HEK293T (cell line): ENCODE results near the gene CFAP52.

Source experiments
- CTCF ChIA-PET: fragments of 350-600 bp; formaldehyde crosslinking; extraction: SDS; loops from one replicate; lab custom pipeline; 2021; ENCODE audit warnings: antibody characterized with exemption, inconsistent platforms; lab: Yijun Ruan, JAX
- POLR2A ChIA-PET: fragments of 350-600 bp; formaldehyde crosslinking; extraction: SDS; loops from one replicate; lab custom pipeline; 2020; ENCODE audit warnings: antibody characterized with exemption, inconsistent platforms; lab: Yijun Ruan, JAX
- DNase-seq: peaks from one replicate; pipeline ENCODE4 v3.0.0; 2012; ENCODE audit warnings: mixed read lengths; ENCODE audit errors: extremely low spot score
- ARNT ChIP-seq: fragments of 450-650 bp; IDR thresholded peaks from 2 replicates; pipeline ENCODE4 v1.6.1; 2017; ENCODE audit warnings: mild to moderate bottlenecking
- BHLHE40 ChIP-seq: fragments of 450-650 bp; IDR thresholded peaks from 2 replicates; pipeline ENCODE4 v1.6.1; 2016; ENCODE audit warnings: mild to moderate bottlenecking, moderate library complexity, borderline replicate concordance
- CTBP1 ChIP-seq: fragments of 450-650 bp; IDR thresholded peaks from 2 replicates; pipeline ENCODE4 v1.6.1; 2016; ENCODE audit warnings: borderline replicate concordance
- ELF4 ChIP-seq: fragments of 450-650 bp; IDR thresholded peaks from 2 replicates; pipeline ENCODE4 v1.6.1; 2017; ENCODE audit warnings: antibody characterized with exemption
- FOXA1 ChIP-seq: fragments of 450-650 bp; IDR thresholded peaks from 2 replicates; pipeline ENCODE4 v1.6.1; 2016; ENCODE audit warnings: mild to moderate bottlenecking
- FOXK2 ChIP-seq: fragments of 450-650 bp; IDR thresholded peaks from 2 replicates; pipeline ENCODE4 v1.6.1; 2016; ENCODE audit warnings: mild to moderate bottlenecking
- FOXM1 ChIP-seq: fragments of 450-650 bp; IDR thresholded peaks from 2 replicates; pipeline ENCODE4 v1.6.1; 2017; ENCODE audit warnings: mild to moderate bottlenecking, borderline replicate concordance
- HDGF ChIP-seq: fragments of 450-650 bp; IDR thresholded peaks from 2 replicates; pipeline ENCODE4 v1.6.1; 2017; ENCODE audit warnings: antibody characterized with exemption, borderline replicate concordance
- L3MBTL2 ChIP-seq: fragments of 450-650 bp; conservative IDR thresholded peaks from 2 replicates; pipeline ENCODE4 v1.6.1; 2016; ENCODE audit warnings: mild to moderate bottlenecking
- LEF1 ChIP-seq: fragments of 450-650 bp; IDR thresholded peaks from 2 replicates; pipeline ENCODE4 v1.6.1; 2017; ENCODE audit warnings: mild to moderate bottlenecking, borderline replicate concordance
- NFRKB ChIP-seq: fragments of 450-650 bp; IDR thresholded peaks from 2 replicates; pipeline ENCODE4 v1.6.1; 2016; ENCODE audit warnings: mild to moderate bottlenecking, moderate library complexity
- SP1 ChIP-seq: fragments of 450-650 bp; IDR thresholded peaks from 2 replicates; pipeline ENCODE4 v1.6.1; 2017
- SUZ12 ChIP-seq: fragments of 450-650 bp; IDR thresholded peaks from 2 replicates; pipeline ENCODE4 v1.6.1; 2016; ENCODE audit warnings: mild to moderate bottlenecking
- TARDBP ChIP-seq: fragments of 450-650 bp; IDR thresholded peaks from 2 replicates; pipeline ENCODE4 v1.6.1; 2016
- ZNF384 ChIP-seq: fragments of 450-650 bp; IDR thresholded peaks from 2 replicates; pipeline ENCODE4 v1.6.1; 2016
- TF ChIP-seq, protein P1 (sequence below): fragments of 450-650 bp; IDR thresholded peaks from 2 replicates; pipeline ENCODE4 v1.6.1; 2016

The CFAP52 gene, protein sequence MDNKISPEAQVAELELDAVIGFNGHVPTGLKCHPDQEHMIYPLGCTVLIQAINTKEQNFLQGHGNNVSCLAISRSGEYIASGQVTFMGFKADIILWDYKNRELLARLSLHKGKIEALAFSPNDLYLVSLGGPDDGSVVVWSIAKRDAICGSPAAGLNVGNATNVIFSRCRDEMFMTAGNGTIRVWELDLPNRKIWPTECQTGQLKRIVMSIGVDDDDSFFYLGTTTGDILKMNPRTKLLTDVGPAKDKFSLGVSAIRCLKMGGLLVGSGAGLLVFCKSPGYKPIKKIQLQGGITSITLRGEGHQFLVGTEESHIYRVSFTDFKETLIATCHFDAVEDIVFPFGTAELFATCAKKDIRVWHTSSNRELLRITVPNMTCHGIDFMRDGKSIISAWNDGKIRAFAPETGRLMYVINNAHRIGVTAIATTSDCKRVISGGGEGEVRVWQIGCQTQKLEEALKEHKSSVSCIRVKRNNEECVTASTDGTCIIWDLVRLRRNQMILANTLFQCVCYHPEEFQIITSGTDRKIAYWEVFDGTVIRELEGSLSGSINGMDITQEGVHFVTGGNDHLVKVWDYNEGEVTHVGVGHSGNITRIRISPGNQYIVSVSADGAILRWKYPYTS

DNA sequence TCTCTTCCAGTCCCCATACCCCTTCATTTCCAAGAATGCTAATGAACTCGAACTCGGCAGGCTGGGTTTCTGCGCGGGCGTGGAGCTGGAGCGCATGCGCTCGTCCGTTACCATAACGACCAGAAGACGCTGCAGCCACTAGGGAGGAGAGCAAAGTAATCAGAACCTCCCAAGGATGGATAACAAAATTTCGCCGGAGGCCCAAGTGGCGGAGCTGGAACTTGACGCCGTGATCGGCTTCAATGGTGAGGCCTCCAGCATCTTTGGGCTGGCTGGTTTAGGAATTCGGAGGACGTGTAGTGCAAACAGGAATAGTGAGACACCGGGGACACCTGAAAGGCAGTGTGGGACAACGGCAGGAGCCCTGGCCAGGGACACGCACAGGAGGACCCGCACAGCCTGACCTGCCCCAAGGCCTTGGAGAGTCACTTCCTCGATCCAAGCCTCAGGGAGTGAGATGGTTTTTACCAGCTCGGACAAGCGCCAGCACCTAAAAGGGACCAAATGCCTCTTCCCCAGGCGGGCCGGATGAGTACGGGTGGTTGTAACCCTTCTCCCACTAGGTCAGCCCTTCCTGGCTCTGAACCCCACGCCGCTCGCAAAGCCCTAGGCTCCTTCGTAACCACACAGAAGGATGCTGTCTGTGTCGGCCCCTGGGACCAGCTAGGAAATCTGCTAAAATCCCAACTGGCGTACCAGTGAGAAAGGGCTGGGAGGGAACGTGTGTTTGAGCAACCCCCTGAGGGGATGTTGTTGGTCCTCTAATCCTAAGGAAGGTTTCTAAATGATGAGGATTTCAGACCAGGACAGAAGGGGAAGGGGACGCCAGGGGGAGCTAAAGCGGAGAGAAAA, at the start of gene CFAP52:
Gene CFAP52, plus strand, starts transcription at position 122 of the 852 bp plus-strand sequence. Its CDS starts 54 bp downstream, at position 176.
- TF ChIP-seq, protein P1, sequence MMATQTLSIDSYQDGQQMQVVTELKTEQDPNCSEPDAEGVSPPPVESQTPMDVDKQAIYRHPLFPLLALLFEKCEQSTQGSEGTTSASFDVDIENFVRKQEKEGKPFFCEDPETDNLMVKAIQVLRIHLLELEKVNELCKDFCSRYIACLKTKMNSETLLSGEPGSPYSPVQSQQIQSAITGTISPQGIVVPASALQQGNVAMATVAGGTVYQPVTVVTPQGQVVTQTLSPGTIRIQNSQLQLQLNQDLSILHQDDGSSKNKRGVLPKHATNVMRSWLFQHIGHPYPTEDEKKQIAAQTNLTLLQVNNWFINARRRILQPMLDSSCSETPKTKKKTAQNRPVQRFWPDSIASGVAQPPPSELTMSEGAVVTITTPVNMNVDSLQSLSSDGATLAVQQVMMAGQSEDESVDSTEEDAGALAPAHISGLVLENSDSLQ, result no peak
- TF ChIP-seq LEF1 (no peak), FOXM1 (no peak)
- ChIA-PET POLR2A (interaction anchor here (0.7 to 1.9 kb wide), 2 partner anchors 12 to 1849 kb away, joined by 3 to 11 read pairs; no protein-coding TSS in a partner anchor), CTCF (interaction anchor here (0.6 to 1.6 kb wide), 7 partner anchors 30 to 616 kb away, joined by 3 to 6 read pairs (median 3); no protein-coding TSS in a partner anchor)
- DNase-seq, result peak; percentile 82

DNA sequence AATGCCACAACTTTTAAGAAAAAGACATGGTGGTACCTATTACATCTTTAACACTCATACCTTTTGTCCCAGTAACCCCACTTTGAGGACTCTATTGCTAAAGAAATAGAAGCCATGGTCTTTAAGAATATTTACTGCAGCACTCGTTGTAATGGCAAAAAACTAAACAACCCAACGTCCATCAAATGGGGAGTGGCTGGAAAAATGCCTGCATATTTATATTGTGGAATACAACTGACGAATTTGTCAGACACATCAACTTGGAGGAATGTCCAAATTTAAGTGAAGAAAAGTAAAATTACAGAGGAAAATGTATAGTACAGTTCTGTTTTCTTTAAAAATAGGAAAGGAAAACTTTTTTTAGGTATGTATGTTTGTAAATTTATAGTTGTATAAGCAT, 48.7 kb upstream of the CFAP52 start:
- DNase-seq, result no peak
- ChIA-PET POLR2A (no interaction called here), CTCF (no interaction called here)
- TF ChIP-seq SP1 (no peak), SUZ12 (no peak), FOXA1 (no peak), TARDBP (no peak), ELF4 (no peak), LEF1 (no peak), FOXM1 (no peak), L3MBTL2 (no peak), ZNF384 (no peak), NFRKB (no peak), HDGF (no peak)
- TF ChIP-seq, protein P1, result no peak

DNA sequence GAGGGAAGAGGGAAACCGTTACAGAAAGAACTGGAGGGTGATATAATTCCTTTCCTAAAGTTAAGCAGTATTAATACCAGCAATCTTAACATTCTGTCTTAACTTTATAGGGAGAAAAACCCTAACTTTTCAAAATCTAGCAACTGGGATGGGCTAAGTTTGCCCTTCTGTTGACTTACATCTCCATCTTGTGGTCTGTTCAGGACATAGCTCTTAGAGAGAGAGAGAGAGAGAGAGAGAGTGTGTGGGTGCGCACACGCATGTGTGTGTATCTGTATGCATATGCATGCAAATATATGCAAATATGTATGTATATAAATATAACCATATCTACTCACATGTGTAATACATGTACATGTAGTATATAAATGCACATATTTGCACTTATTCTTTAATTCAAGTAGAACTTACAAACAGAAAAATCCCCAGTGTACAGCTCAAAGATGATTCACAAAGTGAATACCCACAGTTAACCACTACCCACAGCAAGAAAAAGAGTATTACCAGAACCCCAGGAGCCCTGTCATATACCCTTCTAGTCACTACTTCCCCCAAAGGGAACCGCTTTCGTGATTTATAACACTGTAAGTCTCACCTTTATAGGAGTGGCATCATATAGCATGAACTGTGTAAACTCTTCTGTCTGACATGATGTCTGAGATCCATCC, 47.3 kb upstream of the CFAP52 start:
- TF ChIP-seq FOXK2, result no peak
- TF ChIP-seq ZNF384, result no peak
- TF ChIP-seq SP1, result no peak
- no peak for TF ChIP-seq ARNT
- TF ChIP-seq FOXA1, result no peak
- TF ChIP-seq SUZ12, result no peak
- ChIA-PET CTCF (no interaction called here), POLR2A (no interaction called here)
- peak; percentile 28 for DNase-seq

DNA sequence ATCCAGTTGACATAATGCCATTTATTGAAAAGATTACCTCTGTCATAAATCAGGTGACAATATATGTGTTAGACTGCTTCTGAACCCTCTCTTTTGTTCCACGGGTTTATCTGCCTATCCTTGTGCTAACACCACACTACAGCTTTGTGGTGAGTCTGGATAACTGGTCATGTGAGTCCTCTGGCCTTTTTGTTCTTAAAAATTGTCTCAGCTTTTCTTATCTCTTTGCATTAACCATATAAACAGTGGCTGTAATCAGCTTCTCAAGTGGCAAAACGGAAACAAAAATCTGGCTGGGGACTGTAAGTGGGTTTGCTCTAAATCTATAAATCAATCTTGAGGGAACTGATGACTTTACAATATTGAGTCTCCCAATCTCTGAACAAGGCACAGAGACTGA, 45.4 kb upstream of the CFAP52 start:
- TF ChIP-seq L3MBTL2, result no peak
- TF ChIP-seq, protein P1, result 0 out of 2 replicates have a peak, but pooled peaks have one; percentile 2
- ChIA-PET POLR2A (no interaction called here), CTCF (interaction anchor here (0.7 to 1.2 kb wide), 2 partner anchors 9 to 215 kb away, joined by 3 to 7 read pairs; no protein-coding TSS in a partner anchor)
- no peak for DNase-seq

DNA sequence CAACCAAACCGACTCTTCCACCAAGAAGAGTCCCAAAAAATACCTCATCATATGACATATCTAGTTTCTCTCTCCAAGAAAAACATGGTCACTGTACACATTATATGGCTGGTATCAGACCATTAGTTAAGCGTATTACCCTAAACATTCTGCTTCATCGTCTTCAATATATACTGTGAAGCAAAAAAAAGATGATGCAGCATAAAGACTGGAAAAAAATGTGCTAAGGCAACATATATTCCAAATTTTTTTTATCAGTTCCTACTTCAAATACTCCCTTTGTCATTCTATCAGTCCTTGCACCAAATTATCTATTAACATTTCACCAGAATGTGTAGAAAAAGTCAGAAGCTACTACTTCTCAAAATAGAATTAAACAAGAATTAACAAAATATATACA, 43.7 kb upstream of the CFAP52 start:
- CTCF ChIA-PET, result no interaction called here
- no peak for DNase-seq
- TF ChIP-seq ZNF384, result no peak
- no peak for TF ChIP-seq BHLHE40
- TF ChIP-seq SUZ12, result no peak
- no peak for TF ChIP-seq HDGF
- TF ChIP-seq CTBP1, result no peak
- no peak for TF ChIP-seq TARDBP
- TF ChIP-seq ELF4, result no peak
- no peak for TF ChIP-seq ARNT
- TF ChIP-seq SP1, result no peak
- no peak for TF ChIP-seq FOXM1
- TF ChIP-seq LEF1, result no peak
- no peak for TF ChIP-seq NFRKB
- no peak for TF ChIP-seq FOXA1
- TF ChIP-seq, protein P1, result no peak
- no peak for TF ChIP-seq L3MBTL2
- no peak for TF ChIP-seq FOXK2
- POLR2A ChIA-PET, result no interaction called here
